ENCODE measurements around the gene CENPS.
"Not testable (repeated sequence)": the region's sequence is repeated elsewhere in the genome, so short reads cannot be mapped to it uniquely, and the experiment has no call there.

GRCh38 chr1:10425826-10426534 is 4.3 kb upstream of the CENPS start:
- TF ChIP-seq EZH2 (IDR thresholded peaks at IDR 0.05); POLR2AphosphoS5 (IDR thresholded peaks at IDR 0.05; ENCODE audit: borderline replicate concordance, low read depth, low read length): not testable (repeated sequence)

Measured in SK-N-MC (cell line).